GM18861 (cell line): ENCODE results near the gene LYPD1.
A peak's percentile ranks its signal among the peaks of the same experiment; 100 is the strongest.

ENCODE experiments used
- ATAC-seq: cut with Tn5 transposase; IDR thresholded peaks from one replicate; pipeline ENCODE4 v1.9.1; 2021; ENCODE audit not compliant: unreplicated experiment

Gene LYPD1

DNA sequence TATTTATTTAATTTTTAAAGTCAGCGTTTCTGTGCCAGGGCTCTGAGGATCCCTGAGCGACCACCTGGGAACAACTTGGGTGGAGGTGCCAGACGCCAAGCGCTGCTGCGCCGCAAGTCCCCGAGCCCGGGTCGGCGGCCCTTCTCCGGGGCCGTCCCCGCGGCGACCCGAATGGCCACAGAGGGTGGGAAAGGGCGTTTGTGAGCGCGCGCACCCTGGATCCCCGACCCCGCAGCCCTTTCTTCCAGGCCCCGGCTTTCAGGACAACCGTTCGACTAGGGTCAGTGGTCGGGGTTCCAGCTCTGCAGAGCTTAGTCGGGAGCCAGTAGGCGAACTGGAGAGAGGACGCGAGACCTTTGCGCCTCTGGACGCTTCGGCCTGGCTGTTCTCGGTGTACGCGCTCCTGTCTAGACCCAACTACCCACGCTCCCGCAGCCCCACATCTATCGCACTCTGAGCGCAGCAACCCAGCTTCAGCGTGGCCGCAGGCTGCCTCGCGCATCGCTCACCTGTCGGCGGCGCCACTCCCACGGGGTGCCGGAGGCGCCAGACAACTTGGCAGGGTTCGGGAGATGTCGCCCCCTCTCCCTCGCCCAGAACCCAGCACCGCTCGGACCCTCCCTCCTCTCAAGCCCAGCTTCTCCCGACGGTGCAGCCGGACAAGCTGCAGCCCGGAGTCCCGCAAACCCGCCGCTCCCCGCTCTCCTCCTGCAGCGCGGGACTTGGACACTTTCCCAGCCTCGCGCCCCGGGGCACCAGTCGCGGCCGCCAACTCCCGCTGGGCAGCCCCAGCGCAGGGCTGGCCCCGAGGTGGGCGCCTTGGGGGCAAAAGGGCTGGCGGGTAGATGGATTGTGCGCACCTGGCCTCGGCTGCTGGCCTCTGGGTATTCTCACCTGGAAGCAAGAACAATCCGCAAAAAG lies 758 bp downstream of the LYPD1 start:
- ATAC-seq = no peak

DNA sequence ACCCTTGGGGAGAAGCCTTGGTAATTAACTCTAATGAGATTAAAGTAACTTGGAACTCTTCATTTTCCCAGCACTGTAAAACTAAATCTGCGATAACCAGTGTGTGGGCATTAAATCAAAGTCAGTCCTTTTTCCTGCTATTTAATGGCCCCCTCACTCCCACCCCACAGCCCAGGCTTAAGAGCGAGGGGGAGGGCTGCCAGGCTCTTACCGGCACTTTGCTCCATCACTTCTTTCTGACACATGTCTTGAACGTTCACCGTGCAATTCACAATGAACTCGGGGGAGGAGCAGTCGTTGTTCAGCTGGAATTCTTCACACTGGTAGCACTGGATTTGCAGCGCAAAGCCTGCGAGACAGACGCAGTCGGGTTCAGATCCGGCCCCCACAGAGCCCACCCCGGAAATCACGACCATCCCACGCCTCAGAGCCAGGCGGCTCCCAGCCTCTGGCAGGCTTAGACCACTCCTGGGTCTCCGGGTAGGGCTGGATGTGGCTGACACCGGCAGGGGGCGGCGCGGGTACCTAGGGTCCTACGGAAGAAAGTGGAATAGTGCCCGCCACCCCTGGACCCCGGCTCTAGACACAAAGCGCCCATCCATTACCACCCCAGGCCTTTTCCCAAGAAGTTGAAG lies 1.7 kb downstream of the LYPD1 start:
- ATAC-seq = no peak

DNA sequence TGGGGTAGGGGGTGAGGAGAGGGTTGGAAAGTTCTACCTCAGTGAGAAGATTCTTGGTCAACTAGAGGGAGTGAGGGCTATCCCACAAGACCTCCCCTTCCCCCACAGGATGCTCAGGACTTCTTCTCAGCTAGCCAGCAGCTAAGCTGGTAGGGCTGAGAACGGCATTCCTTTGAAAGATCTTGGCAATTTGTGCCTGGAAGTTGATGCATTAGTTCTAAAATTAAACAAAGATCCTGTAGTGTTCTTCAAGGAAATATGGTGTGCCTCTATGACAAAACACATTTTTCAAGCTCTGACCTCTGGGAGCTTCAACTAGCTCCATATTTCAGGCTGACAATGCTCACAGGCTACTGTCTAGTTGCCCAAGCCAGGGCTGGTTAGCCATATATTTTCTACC lies 2.3 kb downstream of the LYPD1 start:
- ATAC-seq = no peak

DNA sequence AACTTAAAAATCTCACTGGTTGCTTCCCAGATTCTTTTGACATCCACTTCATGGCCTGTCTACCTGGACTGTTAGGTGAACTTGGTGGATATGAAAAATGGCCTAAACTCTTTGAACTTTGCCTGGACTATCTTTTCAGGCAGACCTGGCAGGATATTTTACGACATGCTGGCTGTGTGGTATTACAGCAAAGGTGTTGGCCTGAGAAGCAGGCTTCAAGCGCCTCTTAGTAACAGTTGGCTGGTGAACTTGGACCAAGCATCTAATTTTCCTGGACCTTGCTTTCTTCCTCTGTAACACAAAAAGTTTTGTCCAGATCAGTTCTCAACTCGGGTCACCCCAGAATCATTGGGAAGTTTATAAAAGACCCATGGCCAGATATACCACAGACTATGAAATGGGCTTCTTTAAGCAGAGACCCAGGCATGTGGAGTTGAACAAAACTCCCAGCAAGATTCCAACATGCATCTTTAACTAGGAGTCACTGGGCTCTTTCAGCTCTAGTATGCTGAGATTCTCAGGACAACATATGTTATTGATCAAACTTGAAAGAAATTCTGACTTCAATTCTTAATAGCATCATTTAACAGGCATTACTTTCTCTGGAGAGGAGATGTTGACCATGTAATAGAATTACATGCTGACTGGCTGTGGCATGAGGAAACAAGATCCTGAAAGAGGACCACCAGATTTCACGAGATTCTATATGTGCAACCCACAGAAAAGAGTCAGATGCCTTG lies 4.4 kb downstream of the LYPD1 start:
- ATAC-seq = no peak

DNA sequence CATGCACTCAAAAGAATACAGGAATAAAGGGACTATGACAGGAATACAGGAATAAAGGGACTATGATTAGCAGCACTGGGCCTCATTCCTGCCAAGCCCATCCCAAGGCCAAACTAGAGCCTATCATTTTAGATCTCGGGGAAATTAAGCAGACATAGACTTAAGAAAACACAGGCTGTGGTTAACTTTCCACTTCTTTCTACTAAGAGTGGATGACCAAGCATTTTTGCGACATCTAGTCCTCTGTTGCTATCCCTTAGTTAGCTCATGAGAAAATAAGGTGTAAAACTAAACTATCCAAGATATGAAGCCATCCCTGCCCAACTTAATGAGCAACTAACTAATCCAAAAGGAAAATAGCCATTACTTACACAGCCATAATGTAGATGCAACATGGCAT lies 5.9 kb downstream of the LYPD1 start:
- no peak for ATAC-seq

DNA sequence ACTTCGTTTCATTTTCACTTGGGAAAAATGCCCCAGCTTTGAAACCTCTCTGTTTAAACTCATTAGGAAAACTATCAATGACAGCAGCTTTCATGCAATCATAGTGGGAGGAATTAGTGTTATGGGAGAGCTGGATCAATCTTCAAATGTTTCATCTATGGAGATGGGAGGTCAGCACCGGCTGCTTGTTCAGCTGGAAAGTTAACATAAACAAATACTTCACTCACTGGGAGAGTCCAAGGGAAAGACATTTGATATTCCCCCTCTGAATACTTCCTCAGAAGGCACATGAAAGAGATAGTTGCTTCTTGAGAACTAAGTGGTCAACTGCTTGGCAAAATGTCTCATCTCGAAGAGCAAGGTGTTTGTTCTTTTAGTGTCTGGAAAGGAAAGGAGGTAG lies 7.3 kb downstream of the LYPD1 start:
- ATAC-seq = no peak

DNA sequence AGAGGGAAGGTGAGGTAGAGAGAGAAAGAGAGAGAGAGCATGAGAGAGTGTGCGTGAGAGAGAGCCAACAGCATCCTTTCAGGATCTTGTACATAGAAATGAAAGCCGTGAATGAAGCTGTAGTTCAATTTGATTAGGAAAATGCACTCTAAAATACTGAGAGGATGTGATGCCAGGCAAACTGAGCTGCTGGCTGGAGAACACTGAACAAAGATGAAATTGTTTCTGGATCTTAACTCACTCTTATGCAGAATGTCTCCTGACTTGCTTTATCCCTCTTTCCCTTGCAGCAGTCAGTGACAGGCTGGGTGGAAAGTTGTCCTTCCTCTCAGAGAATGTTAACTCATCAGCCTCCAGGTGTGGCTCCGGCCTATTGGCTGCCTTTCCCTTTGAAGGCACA lies 10.7 kb downstream of the LYPD1 start:
- ATAC-seq = no peak

DNA sequence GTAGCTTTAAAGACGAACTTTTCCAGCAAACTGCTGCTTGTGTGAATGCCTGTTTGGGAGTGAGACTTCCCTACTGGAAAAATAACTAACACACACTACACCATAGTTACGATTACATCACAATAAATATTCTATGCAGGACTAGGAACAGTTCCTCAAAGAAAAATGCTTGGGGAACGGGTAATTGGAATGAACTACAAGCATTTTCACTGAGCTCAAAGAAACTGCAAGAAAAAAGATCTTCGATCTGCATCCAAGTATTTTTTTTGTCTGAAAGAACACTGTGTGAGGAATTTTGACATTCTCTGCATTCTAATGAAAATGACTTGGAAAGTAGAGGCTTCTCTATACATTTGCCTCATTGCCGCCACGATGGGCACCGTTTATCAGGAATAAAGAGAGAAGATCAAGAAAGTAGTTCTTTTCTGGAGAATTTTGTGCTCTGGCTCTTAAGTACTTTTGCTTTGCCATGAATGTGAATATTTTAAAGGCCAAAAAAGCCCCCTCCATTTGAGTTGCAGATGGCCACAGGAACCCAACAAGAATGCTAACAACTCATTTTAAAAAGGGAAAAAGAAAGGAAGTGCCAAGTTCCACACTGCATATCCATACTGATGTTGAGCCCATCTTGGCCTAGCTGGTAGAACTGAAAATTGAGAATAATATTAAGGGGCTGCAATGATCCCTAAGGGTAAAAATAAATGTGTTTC lies 13.6 kb downstream of the LYPD1 start:
- ATAC-seq = no peak

DNA sequence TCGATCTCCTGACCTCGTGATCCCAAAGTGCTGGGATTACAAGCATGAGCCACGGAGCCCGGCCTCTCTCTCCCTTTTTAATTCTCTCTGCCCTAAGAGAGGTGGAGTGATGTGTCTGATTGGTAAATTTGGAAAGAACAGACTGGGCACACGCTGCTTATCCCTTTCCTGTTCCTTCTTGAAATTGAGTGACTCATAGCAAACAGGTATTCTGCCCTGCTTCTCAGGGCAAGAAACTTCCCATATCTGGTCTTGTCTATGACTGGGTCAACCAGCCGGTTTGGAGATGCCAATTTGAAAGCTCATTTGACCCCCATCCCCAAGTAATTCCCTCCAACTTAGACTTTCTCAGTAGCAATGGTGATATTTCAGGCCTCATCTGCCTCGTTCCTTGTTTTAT lies 15.0 kb downstream of the LYPD1 start:
- ATAC-seq = no peak

DNA sequence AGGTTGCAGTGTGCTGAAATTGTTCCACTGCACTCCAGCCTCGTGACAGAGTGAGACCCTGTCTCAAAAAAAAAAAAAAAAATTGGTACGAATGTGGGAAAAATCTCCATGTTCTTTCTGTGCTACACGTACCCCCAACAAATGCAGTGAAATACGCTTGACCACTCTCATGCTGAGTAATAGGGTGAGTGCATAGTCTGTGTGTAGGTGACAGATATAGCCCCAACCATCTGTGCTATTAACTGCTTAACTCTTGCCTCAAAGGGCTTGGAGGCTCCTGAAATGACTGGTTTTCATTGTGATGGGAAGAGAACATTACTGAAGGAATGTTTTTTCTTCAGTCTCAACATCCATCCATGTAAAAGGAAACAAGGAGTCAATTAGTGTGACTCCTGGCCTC lies 15.7 kb downstream of the LYPD1 start:
- no peak for ATAC-seq

DNA sequence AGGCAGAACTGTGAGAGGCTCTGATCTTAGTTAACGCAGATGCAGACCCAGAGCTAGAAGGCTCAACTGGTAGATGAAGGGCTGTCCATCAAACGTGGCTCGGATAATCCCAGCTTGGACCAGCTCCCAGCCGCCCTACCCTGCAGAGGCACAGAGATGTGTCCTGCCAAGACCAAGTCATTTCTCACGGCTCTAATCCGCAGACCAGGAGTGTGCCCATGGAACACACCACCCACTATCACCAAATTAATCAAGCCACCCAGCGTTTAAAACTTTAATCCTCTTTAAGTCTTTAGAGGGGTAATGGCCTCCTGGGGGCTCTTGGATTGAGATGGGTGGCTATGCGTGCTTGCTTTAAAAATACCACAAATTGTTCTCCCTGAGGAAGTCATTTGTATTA lies 17.5 kb downstream of the LYPD1 start:
- no peak for ATAC-seq

DNA sequence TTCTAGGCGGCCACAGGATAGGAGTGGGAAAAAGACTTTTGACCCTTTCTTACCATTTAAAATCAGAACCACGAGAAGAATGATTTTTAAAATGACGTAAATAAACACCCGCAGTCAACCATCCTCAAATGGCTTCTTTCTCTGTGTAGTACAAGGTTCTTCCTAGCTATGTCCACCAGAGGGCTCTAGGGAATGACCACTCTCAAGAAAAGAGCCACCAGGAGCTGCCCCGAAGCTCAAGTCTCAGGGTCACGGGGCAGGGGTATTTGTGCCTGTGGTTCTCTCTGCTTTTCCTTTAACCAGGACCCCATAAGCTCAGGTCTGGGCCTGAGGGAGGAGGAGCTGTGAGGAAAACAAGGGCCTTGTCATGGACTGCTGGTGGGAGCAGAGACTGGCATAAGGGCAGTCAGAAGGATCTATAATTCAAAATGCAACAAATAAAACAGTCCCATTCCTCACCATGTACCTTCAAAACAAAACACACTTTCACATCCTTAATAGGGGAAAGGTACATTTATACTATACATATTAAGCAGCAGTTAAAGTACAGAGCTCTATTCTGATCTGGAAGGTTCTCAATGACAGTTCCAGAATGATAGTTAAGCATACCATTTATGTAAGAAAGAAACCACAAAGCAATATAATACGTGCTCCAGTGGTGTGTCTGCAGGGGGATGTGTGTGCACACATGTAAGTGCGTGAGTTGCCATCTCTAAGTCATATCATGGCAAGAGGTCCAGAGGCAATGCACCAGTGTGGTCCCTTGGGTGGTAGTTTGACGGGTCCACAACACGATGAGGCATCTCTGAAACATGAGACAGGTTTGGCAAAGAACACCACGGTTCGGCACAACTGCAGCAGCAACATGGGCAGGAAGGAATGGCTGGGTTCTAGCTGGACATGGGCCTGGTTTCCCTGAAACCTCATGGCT lies 18.6 kb downstream of the LYPD1 start:
- no peak for ATAC-seq

DNA sequence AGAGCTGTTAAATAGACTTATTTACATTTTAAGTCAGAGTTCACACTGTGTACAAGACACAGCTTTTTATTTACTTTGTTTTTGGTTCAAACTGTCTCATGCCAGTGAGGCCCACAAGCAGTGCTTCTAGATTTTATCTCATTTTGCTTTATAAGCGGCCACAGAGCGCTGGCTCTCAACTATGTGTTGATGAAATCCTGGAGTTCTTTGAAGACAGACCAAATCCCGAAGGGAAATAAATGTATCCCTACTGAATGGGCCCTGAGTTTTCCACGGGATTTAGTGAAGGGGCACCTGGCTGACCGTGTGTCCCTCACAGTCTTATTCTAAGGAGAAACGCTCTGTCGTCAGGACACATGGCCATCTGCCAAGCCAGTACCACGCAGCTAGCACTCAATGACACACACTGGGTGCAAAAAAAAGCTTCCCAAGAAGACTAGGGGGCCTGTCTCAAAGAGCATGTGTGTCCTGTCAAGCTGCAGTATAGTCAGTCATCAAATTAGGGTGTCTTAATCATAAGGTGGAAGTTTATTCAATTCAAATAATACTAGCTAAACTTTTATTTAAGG lies 23.4 kb downstream of the LYPD1 start:
- ATAC-seq = no peak

DNA sequence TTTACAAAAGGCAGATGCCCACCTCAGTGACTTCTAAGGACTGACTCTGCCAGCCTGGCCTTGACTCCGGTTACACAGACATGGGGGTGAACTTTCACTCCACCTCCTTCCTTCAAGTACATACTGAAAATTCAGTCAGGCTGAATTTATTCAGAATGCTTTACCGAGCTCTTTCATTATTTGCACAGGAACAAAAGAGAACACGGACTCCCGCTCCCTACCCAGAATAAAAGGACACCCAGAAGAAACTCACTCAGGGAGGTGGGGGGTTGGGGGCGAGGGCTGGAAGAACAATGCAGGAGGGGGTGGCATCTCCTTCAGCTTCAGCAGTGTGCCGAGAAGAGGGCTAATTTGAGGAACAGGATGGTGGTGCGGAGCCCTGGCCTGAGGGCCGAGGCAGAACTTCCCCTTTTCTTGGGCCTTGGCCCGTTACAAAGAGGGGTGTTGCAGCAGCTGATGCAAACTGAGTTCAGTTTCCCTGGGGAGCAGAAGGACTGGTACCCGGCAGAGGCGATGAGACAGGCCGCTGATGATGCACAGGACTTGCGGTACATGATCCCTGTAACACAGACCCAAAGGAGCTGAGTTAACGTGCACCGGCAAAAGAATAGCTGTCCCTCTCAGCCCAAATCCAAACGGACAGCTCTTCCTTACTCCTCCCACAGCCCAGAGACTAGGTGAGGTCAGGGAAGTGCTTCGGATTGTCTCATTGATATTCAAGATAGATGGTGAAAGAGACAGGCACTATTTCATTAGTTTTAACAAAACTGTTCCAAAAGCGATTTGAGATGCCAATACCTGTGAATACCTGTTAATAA lies 24.1 kb downstream of the LYPD1 start:
- ATAC-seq = peak; percentile 62

DNA sequence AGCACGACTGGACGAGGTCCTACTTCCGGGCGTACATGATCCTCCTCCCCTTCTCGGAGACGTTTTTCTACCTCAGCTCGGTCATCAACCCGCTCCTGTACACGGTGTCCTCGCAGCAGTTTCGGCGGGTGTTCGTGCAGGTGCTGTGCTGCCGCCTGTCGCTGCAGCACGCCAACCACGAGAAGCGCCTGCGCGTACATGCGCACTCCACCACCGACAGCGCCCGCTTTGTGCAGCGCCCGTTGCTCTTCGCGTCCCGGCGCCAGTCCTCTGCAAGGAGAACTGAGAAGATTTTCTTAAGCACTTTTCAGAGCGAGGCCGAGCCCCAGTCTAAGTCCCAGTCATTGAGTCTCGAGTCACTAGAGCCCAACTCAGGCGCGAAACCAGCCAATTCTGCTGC lies 24.8 kb downstream of the LYPD1 start:
- no peak for ATAC-seq

DNA sequence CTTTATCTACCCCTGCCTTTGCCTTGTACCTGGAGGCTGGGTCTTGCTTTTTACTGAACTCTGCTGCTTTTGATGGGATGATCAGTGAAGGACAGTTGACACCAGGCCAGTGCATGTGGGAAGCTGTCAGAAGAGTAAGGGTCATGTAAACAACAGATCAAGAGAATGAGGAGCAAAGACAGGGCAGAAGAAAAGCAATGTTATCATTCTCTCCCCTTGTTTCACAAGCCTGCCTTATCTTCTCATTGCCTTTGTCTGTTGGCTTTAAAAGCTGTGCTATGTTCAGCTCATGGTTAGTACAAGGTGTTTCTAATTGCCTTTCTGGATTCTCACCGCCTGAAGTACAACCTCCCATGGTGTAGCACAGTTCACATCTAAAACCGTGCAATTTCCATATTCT lies 27.6 kb downstream of the LYPD1 start:
- ATAC-seq = no peak

DNA sequence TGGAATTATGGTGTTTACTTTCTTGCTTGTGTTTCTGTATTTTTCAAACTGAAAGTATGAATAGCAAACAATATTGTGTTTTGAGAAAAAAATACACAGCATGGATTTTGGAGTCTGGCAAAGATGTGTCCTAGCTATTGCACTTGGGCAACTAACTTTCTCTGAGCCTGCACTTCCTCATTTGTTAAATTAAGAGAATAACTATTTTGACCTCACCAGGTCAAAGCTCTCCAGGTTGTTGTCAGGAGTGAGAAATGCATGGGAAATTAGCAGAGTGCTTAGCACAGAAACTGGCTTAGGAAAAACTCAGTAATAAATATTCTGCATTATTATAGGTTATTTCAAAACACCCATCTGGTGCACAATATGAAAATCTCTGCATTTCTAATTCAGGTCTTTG lies 28.2 kb downstream of the LYPD1 start:
- ATAC-seq = no peak

DNA sequence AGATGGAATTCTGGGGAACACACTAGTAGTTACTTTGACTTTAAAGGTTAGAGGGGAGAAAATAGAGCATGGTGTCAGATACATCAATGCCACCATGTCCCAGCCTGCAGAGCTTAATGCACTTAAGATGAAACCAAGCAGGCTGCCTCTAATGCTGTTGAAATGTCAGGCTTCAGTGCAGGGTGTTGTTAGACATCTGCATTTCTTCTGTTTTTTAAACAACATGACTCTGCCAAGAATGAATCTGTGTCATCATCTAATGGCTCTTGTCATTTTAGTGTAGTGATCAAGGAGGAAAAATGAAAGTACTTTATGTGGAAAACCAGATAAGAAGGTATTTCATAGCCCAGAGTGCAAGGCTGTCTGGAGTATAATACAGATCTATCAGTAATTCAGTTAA lies 29.9 kb downstream of the LYPD1 start:
- no peak for ATAC-seq
